HG02571 (cell line): ENCODE measurements around the gene E2F7.

Experiments used
- ATAC-seq: cut with Tn5 transposase; IDR thresholded peaks from one replicate; pipeline ENCODE4 v1.9.1; 2021; ENCODE audit warnings: mild to moderate bottlenecking, moderate library complexity; ENCODE audit not compliant: unreplicated experiment

The E2F7 gene

DNA sequence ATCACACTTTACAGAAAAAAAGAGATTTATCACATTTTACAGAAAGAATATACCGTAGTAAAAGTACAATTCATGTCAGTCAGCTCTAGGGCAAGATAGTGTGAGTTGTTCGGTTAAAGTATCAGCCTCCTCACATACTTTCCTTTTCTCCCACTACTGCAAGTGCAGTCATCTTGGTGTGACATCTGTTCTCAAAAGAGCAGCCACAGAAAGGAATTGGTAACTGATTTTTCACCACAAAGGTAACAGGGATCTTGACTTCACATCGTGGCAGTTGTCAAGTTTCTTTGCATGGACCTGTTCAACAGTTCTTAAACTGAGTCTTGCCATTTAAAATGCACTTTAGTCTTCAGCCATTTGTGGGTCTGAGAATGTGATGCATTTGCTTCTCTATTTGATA, 5.0 kb upstream of the E2F7 start:
- peak; percentile 54 for ATAC-seq

DNA sequence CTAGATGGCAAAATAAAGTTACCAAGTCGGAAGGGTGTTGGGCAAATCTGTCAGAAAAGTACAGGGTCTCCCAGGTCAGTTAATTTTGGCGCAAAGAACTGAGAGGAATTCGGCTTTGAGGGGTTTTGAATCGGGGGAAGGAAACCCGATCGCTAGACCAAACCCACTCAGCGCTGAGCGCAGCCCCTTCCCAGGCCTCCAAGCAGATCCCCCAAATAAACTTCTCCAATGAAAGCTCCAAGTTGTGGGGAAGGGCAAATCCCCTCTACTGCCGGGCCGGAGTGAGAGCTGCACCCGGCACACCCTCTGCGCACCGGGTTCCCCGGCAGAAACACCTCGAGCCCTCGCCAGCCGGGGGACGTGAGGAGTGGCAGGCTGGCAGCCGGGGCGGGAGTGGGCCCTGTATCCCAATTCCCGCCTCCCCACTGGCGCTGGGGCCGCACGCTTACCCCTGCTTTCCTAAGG, 441 bp downstream of the E2F7 start:
- ATAC-seq: peak; percentile 9

DNA sequence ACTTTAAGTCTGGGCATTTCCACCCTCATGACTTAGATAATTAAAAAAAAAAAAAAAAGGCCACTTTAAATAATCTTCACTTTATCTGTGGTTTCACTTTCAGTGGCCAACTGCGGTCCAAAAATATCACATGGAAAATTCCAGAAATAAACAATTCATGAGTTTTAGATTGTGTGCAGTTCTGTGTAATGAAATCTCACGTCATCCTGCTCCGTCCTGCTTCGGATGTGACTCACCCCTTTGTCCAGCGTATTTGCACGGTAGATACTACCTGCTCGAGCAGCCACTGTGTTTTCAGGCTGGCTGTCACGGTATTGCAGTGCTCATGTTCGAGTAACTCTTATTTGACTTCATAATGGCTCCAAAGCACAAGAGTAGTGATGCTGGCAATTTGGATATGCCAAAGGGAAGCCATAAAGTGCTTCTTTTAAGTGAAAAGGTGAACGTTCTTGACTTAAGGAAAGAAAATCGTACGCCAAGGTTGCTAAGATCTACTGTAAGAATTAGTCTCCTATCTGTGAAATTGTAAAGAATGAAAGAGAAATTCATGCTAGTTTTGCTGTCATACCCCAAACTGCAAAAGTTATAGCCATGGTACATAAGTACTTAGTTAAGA, 2.4 kb downstream of the E2F7 start:
- peak; percentile 30 for ATAC-seq

DNA sequence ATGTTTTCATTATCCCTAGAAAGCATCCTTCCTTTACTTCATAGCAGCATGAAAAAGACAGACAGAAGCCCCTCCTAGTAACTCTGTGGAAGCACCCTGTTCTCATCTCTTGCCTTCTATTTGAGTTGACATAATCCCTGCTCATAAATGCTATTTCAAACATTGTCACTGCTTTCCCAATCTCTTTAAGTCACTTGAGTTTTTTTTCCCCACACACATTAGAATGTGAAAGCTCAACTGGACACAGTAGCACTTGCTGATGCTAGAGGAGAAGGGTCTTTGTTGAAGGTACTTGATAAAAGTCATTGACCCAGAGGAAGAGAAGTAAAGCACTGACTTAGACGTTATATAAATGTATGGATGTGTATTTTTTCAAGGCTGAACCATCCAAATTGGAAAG, 3.0 kb downstream of the E2F7 start:
- ATAC-seq: no peak

DNA sequence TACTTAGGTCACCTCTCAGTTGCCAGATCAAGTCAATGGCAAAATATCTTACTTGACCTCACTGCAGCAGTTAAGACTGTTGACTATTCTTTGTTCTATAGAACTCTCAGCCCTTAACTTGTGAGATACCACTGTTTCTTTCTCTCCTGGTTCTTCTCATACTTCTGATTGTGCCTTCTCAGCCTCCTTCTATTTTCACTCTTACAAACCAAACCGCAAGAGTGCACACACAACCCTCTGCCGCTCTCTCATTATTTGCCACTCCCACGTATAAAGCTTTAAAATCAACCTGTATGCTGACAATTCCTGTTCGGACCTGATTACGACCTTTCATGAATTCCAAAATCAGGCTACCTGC, 4.5 kb downstream of the E2F7 start:
- peak; percentile 35 for ATAC-seq

DNA sequence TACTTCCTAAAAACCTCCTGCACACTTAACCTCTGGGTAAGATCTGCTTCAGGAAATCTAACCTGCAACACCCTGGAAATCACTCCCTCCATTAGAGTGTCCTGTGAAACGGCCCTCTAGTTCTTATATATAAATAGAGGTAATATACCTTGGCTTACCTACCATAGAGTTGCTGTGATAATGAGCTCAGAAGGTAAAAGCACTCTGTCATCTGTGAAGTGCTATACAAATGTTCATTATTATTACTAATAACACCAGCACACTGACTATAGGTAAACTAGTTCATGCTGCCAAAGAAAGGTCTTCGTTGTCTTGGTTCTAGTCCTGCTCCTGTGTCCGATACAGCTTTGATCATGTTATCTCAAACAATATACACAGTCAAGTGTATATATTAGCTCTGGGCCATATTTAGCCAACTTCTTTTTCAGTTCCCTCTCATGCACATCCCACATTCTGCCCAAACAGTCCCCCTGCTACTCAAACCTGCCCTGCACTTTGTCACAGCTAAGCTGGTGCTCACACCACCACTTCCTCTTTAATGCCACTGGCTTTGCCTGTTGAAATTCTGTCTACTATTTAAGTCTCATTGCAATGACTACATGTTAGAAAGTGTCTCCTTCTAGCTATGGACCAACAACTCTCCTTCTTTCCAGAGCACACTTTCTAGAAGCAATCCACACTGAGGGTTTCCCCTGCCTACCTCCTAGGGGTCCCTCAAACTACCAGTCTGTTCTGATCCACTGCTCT, 5.1 kb downstream of the E2F7 start:
- peak; percentile 64 for ATAC-seq

DNA sequence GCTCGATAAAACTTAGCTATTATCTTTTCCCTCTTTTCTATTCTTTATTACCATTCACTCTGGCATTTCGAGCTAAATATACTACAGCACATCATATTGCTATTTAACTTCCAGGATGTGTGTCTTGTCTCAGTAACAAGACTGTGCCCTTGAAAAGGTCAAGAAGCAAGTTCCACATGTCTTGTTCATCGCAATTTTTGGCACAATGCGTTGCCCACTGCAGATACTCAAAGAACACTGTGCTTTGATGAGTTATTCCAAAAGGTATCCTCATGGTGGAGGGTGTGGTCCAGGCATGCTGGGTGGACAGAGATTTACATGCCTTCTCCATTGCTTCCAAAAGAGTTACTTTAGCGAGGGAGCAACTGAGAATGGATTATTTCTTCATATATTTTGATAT, 6.6 kb downstream of the E2F7 start:
- ATAC-seq: no peak

DNA sequence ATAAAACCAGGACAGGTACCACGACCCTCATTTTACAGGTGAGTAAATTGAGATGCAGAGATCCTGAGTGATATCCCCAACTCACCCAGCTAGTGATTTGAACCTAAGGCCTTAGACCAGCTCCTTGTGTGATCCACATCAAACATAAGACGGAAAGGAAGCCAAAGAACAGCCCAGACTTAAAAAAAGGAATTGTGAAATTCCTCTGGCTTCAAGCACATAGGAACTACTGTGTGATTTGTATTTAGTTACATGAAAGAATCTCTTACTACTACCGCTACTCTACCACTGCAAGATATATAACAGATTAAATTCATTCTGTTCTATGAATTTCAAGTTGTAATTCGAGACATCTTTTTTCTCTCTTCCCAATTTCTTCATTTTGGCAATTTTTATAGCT, 10.5 kb downstream of the E2F7 start:
- ATAC-seq: no peak

DNA sequence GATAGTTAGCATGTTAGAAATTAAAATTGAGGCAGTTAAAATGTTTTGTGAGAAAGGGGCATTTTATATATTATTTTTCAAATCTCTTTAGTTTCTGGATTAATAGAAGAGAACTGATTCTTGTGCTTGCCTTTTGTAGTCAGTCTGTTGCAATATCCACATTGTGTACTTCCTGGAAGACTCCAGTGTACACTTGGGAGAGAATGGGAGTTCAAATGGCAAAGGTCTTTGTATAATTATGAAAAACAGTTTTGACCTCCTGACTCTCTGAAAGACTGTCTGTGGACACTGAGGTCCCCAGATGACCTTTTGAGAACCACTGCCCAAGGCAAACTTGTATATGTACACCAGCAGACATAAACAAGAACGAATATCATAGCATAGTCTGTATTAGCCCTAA, 12.1 kb downstream of the E2F7 start:
- ATAC-seq: no peak

DNA sequence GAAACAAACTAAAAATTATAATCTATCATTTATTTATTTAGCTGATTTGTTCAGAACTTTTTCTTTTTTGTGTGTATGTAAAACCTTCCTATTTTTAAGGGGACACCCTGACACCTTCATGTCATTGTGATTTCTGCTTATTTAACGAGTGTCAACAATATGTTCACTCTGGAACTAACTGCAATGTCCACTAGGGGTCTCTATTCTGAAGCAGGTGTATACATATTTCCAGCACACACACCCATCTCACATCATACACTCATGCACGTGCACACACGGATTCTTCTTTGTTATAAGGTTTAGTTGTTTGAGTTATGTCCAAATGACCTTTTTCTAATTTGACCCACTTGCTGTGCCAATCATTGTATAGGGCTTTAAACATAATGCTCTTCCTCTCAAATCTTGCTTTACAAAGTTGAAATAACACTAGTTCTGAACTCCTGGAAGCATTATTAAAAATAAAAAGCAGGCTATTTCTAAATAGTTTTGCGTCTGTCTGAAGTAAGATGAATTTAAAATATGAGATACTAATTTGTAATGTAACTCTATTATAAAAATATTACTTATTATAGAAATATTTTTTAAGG, 15.5 kb downstream of the E2F7 start:
- ATAC-seq: peak; percentile 98

DNA sequence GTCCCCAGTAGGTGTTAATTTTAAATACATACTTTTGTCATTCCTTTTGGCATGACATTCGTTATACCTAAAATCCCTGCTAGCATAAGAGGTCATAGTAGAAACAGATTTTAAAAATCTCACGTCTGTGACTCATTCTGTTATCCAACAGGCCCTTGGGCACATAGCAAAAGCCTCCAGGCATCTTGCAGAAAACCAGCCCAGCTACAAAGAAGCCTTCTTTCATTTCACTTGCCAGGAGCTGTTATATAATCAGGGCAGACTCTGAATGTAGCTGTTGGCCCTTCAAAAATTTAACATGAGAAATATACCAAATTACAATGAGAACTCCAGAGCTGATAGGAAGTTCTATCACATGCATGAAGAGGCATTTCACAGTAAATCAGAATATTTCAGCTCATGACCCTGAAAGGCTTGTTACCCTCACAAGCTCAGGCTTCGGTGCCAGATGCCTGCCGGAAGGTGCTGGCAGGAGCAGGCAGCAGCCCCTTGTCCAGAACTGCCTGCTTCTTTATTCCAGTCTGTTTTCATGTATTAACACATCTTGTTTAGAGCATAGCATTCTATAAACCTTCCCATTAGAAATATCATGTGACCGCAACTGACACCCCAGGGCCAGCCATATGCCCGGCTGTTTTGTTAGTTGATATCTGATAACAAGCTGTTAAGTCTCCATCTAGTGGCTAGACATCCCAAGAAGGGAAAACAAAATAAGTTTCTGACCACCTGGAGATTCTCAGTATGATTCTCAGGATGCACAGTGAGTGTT, 17.8 kb downstream of the E2F7 start:
- ATAC-seq: no peak

DNA sequence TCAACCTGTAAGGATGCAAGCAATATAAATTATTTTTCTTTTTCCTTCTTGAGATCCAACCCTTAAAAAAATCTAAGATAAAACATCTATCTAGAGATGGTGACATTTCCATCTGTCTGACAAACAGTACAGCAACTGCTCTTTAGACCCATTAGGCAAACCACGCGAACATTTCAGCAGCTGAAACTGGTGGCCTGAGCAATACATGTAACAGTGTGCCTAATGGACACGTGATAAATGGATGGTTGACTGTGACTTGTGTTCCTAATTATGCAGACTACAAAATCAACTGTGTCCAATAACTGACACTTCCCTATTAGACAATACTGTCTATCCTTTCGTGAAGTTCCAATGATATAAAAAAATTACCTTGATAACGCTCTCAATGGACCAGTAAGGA, 18.9 kb downstream of the E2F7 start:
- no peak for ATAC-seq

DNA sequence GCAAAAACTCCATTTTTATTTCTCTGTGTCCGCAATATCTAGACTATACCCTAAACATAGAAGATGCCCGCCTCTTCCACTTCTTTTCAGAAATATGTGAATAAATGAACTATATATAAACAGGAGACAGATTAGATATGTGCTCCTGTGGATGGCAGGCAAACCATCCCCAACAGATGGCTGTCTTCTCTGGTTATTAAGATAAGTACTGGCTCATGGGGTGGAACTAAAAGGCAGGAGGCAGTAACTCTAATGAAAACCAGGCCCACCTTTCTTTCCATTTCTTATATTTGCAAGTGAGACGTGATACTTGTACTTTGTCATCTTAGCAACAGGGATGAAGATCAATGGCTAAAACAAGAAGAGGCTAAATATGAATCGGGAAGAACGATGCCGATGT, 20.2 kb downstream of the E2F7 start:
- ATAC-seq: no peak

DNA sequence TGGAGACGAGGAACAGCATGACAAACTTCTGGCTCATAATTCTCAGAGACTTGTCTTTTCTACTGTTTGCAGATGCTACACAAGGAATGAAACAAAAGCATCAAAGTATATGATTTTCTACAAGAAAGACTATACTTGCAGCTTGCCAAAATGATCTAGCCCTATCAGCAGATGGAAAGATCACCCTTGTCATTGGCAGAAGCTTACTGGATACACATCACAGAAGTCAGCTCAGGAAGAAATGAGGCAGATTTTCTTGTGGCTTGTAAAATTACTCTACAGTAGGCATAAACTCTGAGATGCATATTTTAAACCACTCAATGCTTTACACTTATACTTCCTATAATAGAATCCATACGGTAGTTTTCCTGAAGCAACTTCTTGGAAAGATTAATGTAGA, 20.6 kb downstream of the E2F7 start:
- ATAC-seq: no peak

DNA sequence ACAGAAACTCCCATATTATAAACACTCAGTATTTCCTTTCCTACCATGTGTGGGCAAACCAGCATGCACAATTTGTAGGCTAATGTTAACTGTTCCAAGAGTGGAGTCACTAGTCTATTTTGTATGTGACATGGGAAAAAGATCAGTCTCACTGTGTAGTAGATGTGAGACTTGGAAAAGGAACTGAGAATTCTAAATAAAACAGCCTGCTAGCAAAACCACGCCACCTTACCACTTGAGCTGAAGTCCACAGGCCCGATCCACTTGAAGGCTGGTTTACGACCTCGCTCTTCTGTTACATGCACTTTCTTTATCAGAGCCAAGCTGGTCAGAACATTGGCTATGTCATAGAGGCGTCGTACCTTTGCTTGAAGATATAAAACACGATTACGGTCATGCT, 22.5 kb downstream of the E2F7 start:
- no peak for ATAC-seq

DNA sequence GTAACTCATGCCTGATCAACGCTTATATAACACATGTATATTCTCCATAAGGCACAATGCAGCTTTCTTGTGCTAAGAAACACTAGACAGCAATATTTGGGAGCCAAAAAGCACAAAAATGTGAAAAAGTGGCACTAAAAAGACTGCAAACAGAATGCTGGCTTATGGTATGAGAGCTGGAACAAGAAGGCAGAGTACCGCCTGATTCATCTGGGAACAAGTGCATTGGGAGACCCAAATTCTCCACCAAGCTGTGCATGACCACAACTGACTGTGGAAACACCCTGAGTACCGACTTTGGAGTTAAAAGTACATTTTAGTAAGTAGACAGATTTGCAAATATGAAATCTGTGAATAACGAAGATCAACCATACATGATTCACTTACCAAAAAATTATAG, 25.1 kb downstream of the E2F7 start:
- no peak for ATAC-seq

DNA sequence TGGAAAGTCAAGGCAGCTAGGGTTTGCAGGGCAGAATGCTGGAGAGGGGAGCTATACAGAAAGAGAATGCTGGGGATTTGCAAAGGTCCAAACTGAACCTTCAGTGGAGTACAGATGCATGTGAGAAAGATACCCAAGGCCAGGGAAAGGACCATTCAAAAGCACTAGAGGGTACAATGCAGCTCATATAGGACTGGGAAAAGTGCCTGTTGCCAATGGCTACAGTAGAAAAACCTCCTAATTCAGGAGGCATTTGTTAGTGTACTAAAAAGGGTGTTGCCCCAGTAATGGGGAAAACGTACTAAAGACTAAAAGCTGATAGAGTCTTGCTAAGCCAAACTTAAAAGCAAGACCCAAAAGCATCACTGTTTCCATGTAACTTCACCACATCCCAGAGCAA, 30.1 kb downstream of the E2F7 start:
- no peak for ATAC-seq

DNA sequence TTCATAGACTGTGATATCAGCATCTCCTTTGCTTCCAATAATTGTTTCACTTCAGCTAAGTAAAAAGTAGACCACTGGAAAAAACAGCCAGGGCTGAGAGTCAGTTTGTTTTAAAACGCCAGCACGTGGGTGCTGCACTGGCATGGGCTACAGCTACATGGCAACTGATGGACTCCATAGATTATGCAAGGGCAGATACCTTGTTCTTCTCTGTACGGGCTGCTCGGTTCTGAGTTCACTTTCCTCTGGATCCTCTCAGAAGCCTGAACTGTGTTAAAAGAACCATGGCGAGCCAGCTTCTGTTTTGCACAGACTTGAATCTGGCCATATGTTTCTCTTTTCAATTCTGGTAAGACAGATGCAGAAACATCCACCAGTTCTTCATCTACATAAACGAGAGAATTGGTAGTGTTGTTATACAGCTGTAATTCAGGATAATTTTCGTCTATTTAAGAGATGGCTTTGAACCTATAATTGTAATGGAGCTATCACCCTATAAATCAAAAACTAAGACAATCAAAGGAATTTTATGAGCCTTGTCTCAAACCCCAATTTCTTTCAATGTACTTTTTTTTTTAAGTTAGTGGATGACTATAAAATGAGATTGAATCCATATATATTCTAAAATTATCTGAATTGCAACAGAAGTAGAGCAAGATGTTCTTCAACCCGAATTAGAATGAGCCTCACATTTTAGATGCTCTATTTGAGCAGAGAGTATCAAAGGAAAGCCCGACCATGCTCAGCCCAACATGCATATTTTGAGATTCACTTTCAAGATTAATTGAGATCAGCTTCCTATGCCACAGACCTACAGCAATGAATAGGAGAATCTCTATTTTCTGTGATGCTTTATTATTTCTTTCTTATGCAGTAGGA, 31.5 kb downstream of the E2F7 start:
- ATAC-seq: no peak

DNA sequence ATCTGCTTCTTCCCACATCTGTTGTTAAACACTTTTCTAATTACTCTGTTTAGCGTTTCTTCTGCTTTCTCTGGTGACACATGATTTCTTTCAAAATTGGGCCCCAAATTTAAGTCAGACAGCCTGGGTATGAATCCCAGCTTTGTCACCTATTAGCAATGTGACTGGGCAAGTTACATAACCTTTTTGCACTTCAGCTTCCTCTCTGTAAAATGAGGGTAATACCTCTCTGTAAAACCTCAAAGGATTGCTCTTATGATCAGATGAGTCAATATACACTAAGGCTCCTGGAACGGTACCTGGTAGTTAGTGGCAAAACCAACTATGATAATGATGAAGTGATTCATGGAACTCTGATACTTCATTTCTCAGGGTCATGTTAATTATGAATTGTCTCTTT, 33.0 kb downstream of the E2F7 start:
- no peak for ATAC-seq

DNA sequence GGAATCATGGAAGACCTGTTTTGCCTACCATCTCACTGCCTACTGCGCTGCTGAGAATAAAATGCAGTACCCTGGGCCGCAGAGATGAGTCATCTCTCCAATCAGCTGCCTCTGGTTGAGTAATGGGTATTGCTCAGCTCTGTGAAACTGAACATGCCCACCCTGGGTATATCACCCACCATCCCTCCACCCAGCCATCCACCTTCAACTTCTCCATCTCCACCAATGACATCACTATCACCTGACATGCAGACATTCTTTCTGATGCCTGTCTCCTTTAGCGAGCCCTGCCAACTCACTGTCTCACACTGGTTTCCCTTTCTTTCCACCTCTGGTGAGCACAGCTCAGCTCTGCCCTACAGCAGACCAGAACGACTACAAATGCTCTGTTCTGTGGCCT, 33.6 kb downstream of the E2F7 start:
- ATAC-seq: no peak

DNA sequence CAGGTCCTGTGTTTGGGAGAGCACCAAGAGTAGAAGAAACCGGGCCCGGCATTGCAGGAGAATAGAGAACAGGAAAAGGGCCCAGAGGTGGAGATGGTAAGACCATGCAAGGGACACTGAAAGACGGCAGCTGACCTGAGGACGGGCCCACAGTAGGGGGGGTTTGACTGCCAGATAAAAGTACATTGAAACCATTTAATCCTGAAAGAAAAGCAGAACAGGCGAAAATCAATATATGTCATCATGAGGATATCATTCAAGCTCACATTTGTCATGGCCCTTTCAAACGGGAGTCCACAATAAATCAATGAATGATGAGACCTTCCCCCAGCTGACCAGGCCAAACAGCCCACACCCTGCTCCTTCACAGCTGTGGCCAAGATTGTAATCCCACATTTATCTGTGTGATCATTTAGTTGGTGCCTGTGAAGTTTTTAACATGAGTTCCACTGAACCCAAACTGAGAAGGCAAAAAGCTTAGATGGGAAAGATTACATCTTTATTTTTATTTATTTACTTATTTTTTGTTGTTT, 39.5 kb downstream of the E2F7 start:
- no peak for ATAC-seq
